ENCODE data around the gene TSPAN18.

DNA sequence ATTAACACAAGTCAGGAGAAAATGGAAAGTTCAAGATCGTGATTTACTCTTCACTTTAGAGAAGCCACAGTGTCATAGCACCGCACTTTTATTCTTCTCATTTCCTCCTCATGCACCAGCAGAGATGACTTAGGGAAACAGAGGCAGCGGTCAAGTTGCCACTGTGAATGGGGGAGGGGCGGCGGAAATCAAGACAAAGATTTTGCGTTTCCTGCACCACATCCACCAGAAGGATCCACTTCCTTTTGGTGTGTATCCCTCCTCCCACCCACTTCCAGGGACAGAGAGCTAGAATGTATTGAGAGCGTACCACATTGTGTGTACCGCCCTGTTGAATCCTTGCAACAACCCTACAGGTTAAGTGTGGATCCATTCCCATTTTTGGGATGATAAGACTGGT is 21.8 kb downstream of the TSPAN18 start:
- TF ChIP-seq POLR2A (IDR thresholded peaks at IDR 0.05) = no peak
- TF ChIP-seq, protein P1, sequence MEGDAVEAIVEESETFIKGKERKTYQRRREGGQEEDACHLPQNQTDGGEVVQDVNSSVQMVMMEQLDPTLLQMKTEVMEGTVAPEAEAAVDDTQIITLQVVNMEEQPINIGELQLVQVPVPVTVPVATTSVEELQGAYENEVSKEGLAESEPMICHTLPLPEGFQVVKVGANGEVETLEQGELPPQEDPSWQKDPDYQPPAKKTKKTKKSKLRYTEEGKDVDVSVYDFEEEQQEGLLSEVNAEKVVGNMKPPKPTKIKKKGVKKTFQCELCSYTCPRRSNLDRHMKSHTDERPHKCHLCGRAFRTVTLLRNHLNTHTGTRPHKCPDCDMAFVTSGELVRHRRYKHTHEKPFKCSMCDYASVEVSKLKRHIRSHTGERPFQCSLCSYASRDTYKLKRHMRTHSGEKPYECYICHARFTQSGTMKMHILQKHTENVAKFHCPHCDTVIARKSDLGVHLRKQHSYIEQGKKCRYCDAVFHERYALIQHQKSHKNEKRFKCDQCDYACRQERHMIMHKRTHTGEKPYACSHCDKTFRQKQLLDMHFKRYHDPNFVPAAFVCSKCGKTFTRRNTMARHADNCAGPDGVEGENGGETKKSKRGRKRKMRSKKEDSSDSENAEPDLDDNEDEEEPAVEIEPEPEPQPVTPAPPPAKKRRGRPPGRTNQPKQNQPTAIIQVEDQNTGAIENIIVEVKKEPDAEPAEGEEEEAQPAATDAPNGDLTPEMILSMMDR (IDR thresholded peaks at IDR 0.05) = no peak
- no peak for TF ChIP-seq POLR2AphosphoS5 (IDR thresholded peaks at IDR 0.05)

Data from gastroesophageal sphincter (tissue), 3 donors.